A549 (cell line): ENCODE results near the gene NME3.

Experiments used
- BHLHE40 ChIP-seq: IDR thresholded peaks from 2 replicates; pipeline ENCODE4 v1.6.1; 2012; ENCODE audit warnings: low read depth, low read length, inconsistent platforms
- CEBPB ChIP-seq, 2 experiments: fragments of >200 bp in 1 of 2; sonication (Bioruptor Twin) in 1 of 2; formaldehyde crosslinking in 1 of 2; IDR thresholded peaks; 2 replicates each; pipeline ENCODE4 v1.6.1; 2012 to 2016
- HOXA7 ChIP-seq: fragments of 250-450 bp; sonication (Bioruptor Pico); IDR thresholded peaks from 2 replicates; pipeline ENCODE4 v1.5.0; 2020; ENCODE audit warnings: mild to moderate bottlenecking, moderate library complexity
- POLR2A ChIP-seq: IDR thresholded peaks from 2 replicates; pipeline ENCODE4 v1.6.1; 2012; ENCODE audit warnings: mild to moderate bottlenecking, low read length
- TF ChIP-seq, protein P1 (sequence below): fragments of >200 bp; sonication (Bioruptor Twin); formaldehyde crosslinking; IDR thresholded peaks from 3 replicates; pipeline ENCODE4 v1.5.1; 2016
- TF ChIP-seq, protein P2 (sequence below): fragments of 450-650 bp; IDR thresholded peaks from 2 replicates; pipeline ENCODE4 v1.6.1; 2014; ENCODE audit warnings: antibody characterized with exemption

GRCh38 chr16:1818204-1818872, 47.0 kb upstream of the NME3 start:
- TF ChIP-seq BHLHE40: no peak
- TF ChIP-seq, protein P1, sequence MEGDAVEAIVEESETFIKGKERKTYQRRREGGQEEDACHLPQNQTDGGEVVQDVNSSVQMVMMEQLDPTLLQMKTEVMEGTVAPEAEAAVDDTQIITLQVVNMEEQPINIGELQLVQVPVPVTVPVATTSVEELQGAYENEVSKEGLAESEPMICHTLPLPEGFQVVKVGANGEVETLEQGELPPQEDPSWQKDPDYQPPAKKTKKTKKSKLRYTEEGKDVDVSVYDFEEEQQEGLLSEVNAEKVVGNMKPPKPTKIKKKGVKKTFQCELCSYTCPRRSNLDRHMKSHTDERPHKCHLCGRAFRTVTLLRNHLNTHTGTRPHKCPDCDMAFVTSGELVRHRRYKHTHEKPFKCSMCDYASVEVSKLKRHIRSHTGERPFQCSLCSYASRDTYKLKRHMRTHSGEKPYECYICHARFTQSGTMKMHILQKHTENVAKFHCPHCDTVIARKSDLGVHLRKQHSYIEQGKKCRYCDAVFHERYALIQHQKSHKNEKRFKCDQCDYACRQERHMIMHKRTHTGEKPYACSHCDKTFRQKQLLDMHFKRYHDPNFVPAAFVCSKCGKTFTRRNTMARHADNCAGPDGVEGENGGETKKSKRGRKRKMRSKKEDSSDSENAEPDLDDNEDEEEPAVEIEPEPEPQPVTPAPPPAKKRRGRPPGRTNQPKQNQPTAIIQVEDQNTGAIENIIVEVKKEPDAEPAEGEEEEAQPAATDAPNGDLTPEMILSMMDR: no peak
- no peak for TF ChIP-seq POLR2A
- no peak for TF ChIP-seq CEBPB (IDR thresholded peaks at IDR 0.05)
- TF ChIP-seq HOXA7 (CRISPR knock-in tag): no peak
- TF ChIP-seq, protein P2, sequence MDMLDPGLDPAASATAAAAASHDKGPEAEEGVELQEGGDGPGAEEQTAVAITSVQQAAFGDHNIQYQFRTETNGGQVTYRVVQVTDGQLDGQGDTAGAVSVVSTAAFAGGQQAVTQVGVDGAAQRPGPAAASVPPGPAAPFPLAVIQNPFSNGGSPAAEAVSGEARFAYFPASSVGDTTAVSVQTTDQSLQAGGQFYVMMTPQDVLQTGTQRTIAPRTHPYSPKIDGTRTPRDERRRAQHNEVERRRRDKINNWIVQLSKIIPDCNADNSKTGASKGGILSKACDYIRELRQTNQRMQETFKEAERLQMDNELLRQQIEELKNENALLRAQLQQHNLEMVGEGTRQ: no peak
